HepG2 (cell line): ENCODE results near the gene LDLR. TPM values are rescaled to one million over a fixed set of nuclear protein-coding genes. Genes with fewer than 3 reads are reported as not detected.

Experiments
- DMAP1 ChIP-seq: IDR thresholded peaks from 2 replicates; pipeline ENCODE4 v1.6.1; 2016
- GTF2F1 ChIP-seq: fragments of 150-350 bp; IDR thresholded peaks from 2 replicates; pipeline ENCODE4 v1.6.1; 2014; ENCODE audit warnings: low read length
- MTA1 ChIP-seq: sonication (generic); formaldehyde crosslinking; IDR thresholded peaks from 2 replicates; pipeline ENCODE4 v1.4.0; 2020; ENCODE audit warnings: missing genetic modification reagents, mild to moderate bottlenecking, borderline replicate concordance
- NAIF1 ChIP-seq: sonication (generic); formaldehyde crosslinking; IDR thresholded peaks from 2 replicates; pipeline ENCODE4 v1.5.0; 2020; ENCODE audit warnings: mild to moderate bottlenecking, missing genetic modification reagents, borderline replicate concordance
- PAF1 ChIP-seq: IDR thresholded peaks from 2 replicates; pipeline ENCODE4 v1.6.1; 2016; ENCODE audit warnings: missing genetic modification reagents, missing compliant biosample characterization
- RBAK ChIP-seq: sonication (generic); formaldehyde crosslinking; IDR thresholded peaks from 2 replicates; pipeline ENCODE4 v1.5.1; 2020; ENCODE audit warnings: mild to moderate bottlenecking, missing genetic modification reagents
- ZNF562 ChIP-seq: sonication (generic); formaldehyde crosslinking; IDR thresholded peaks from 2 replicates; pipeline ENCODE4 v1.8.0; 2022; ENCODE audit warnings: missing genetic modification reagents, borderline replicate concordance
- ZNF83 ChIP-seq: sonication (generic); formaldehyde crosslinking; IDR thresholded peaks from 2 replicates; pipeline ENCODE4 v1.4.0; 2020; ENCODE audit warnings: missing genetic modification reagents, mild to moderate bottlenecking, borderline replicate concordance
- polyA plus RNA-seq, 8 experiments: library from polyadenylated mRNA; depleted of rRNA in 3 of 8; stranded (reverse) in 7 of 8; unstranded in 1 of 8; fragments of >200 nt; fragmentation: Illumina TruSeq in 4 of 8; extraction: Trizol in 4 of 8; gene quantifications; 2 replicates each; pipeline versions ENCODE4 v1.2.1 to v1.2.3, GENCODE V29; 2011 to 2016; ENCODE audit warnings: low read depth in 4 of 8, missing spikeins in 1 of 8, mixed read lengths in 1 of 8; ENCODE audit not compliant: insufficient read depth in 1 of 8
- total RNA-seq, 5 experiments: library from RNA; depleted of rRNA; stranded (reverse); fragments of >200 nt; fragmentation: Illumina TruSeq; extraction: Trizol; gene quantifications; 2 replicates each; pipeline ENCODE4 v1.2.3, GENCODE V29; 2016; ENCODE audit warnings: low read depth in 1 of 5
- TF ChIP-seq, protein P1 (sequence below): sonication (generic); formaldehyde crosslinking; IDR thresholded peaks from 2 replicates; pipeline ENCODE4 v1.4.0; 2020; ENCODE audit warnings: missing genetic modification reagents, low read depth, mild to moderate bottlenecking, borderline replicate concordance
- TF ChIP-seq, protein P2 (sequence below): sonication (generic); formaldehyde crosslinking; conservative IDR thresholded peaks from 2 replicates; pipeline ENCODE4 v1.8.1; 2023; ENCODE audit warnings: missing genetic modification reagents
- TF ChIP-seq, protein P3 (sequence below): sonication (generic); formaldehyde crosslinking; conservative IDR thresholded peaks from 2 replicates; pipeline ENCODE4 v1.5.0; 2020; ENCODE audit warnings: missing genetic modification reagents
- TF ChIP-seq, protein P4 (sequence below): sonication (generic); formaldehyde crosslinking; IDR thresholded peaks from 2 replicates; pipeline ENCODE4 v1.4.0; 2020; ENCODE audit warnings: mild to moderate bottlenecking, missing genetic modification reagents
- TF ChIP-seq, protein P5 (sequence below): sonication (generic); formaldehyde crosslinking; IDR thresholded peaks from 2 replicates; pipeline ENCODE4 v1.5.0; 2020; ENCODE audit warnings: missing genetic modification reagents

The LDLR gene
- total and polyA plus RNA-seq, 2 of the 13 experiments (the other 11 are each of a cell fraction or from before 2014, with no cell fraction given), result 51.6 to 92.5 TPM

DNA sequence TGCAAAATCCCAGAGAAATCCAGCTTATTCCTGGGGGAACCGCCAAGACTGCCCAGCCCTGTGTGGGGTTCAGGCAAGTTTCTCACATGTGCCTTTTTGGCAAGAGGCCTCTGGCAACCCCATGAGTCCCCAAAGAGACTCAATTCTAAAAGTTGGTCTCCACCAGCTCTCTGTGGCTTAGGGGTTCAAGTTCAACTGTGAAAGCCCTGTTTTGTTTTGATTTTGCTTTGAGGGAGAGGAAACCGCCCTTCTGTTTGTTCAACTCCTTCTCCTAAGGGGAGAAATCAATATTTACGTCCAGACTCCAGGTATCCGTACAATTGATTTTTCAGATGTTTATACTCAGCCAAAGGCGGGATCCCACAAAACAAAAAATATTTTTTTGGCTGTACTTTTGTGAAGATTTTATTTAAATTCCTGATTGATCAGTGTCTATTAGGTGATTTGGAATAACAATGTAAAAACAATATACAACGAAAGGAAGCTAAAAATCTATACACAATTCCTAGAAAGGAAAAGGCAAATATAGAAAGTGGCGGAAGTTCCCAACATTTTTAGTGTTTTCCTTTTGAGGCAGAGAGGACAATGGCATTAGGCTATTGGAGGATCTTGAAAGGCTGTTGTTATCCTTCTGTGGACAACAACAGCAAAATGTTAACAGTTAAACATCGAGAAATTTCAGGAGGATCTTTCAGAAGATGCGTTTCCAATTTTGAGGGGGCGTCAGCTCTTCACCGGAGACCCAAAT, 583 bp upstream of the LDLR start (continued):
- TF ChIP-seq, protein P1, sequence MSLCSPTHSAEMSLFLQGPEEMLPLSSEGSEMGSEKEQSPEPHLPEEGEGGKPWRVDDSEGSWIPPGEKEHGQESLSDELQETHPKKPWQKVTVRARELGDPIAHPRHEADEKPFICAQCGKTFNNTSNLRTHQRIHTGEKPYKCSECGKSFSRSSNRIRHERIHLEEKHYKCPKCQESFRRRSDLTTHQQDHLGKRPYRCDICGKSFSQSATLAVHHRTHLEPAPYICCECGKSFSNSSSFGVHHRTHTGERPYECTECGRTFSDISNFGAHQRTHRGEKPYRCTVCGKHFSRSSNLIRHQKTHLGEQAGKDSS (CRISPR knock-in tag), result no peak
- TF ChIP-seq, protein P2, sequence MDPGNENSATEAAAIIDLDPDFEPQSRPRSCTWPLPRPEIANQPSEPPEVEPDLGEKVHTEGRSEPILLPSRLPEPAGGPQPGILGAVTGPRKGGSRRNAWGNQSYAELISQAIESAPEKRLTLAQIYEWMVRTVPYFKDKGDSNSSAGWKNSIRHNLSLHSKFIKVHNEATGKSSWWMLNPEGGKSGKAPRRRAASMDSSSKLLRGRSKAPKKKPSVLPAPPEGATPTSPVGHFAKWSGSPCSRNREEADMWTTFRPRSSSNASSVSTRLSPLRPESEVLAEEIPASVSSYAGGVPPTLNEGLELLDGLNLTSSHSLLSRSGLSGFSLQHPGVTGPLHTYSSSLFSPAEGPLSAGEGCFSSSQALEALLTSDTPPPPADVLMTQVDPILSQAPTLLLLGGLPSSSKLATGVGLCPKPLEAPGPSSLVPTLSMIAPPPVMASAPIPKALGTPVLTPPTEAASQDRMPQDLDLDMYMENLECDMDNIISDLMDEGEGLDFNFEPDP, result no peak
- TF ChIP-seq ZNF83 (CRISPR knock-in tag) (no peak), DMAP1 (CRISPR knock-in tag) (0 out of 2 replicates have a peak, but pooled peaks have one; percentile 4), MTA1 (CRISPR knock-in tag) (no peak), ZNF562 (CRISPR knock-in tag) (no peak), RBAK (CRISPR knock-in tag) (no peak), NAIF1 (CRISPR knock-in tag) (no peak), GTF2F1 (no peak), PAF1 (CRISPR knock-in tag) (no peak)
- TF ChIP-seq, protein P3, sequence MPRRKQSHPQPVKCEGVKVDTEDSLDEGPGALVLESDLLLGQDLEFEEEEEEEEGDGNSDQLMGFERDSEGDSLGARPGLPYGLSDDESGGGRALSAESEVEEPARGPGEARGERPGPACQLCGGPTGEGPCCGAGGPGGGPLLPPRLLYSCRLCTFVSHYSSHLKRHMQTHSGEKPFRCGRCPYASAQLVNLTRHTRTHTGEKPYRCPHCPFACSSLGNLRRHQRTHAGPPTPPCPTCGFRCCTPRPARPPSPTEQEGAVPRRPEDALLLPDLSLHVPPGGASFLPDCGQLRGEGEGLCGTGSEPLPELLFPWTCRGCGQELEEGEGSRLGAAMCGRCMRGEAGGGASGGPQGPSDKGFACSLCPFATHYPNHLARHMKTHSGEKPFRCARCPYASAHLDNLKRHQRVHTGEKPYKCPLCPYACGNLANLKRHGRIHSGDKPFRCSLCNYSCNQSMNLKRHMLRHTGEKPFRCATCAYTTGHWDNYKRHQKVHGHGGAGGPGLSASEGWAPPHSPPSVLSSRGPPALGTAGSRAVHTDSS (CRISPR knock-in tag), result no peak
- TF ChIP-seq, protein P4, sequence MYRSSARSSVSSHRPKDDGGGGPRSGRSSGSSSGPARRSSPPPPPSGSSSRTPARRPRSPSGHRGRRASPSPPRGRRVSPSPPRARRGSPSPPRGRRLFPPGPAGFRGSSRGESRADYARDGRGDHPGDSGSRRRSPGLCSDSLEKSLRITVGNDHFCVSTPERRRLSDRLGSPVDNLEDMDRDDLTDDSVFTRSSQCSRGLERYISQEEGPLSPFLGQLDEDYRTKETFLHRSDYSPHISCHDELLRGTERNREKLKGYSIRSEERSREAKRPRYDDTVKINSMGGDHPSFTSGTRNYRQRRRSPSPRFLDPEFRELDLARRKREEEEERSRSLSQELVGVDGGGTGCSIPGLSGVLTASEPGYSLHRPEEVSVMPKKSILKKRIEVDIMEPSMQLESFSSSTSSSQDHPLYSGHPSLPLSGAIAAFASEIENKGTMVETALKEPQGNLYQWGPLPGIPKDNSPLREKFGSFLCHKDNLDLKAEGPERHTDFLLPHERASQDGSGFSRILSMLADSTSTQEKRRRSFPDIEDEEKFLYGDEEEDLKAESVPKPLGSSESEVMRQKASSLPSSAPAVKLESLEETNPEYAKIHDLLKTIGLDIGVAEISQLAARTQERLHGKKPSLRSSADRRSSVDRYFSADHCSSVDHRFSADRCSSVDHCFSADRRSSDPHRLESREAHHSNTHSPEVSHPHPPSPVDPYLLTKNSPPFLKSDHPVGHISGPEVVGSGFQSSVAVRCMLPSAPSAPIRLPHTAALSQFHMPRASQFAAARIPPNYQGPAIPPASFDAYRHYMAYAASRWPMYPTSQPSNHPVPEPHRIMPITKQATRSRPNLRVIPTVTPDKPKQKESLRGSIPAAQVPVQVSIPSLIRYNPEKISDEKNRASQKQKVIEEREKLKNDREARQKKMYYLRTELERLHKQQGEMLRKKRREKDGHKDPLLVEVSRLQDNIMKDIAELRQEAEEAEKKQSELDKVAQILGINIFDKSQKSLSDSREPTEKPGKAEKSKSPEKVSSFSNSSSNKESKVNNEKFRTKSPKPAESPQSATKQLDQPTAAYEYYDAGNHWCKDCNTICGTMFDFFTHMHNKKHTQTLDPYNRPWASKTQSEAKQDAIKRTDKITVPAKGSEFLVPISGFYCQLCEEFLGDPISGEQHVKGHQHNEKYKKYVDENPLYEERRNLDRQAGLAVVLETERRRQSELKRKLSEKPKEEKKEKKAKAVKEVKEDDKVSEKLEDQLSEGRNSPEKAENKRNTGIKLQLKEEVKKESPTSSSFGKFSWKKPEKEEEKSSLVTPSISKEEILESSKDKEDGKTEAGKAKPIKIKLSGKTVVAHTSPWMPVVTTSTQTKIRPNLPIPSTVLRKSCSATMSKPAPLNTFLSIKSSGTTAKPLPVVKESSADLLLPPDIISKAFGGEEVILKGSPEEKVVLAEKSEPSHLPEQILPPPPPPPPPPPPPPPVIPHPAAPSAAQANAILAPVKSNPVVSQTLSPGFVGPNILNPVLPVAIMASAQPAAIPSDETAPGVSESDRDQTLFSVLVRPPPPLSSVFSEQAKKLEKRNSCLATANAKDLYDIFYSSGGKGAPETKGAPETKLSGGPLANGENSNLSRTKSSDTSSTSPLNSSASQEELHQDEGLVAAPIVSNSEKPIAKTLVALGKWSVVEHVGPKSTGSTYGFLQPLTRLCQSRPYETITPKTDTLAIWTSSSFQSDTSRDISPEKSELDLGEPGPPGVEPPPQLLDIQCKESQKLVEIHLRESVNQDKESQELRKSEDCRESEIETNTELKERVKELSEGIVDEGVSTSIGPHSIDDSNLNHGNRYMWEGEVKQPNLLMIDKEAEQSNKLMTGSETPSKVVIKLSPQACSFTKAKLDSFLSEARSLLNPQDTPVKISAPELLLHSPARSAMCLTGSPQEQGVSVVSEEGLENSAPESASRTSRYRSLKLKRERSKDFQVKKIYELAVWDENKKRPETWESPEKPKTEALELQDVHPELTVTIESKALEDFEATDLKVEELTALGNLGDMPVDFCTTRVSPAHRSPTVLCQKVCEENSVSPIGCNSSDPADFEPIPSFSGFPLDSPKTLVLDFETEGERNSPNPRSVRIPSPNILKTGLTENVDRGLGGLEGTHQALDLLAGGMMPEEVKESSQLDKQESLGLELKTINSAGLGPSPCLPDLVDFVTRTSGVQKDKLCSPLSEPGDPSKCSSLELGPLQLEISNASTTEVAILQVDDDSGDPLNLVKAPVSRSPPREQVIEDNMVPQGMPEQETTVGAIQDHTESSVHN (CRISPR knock-in tag), result no peak
- TF ChIP-seq, protein P5, sequence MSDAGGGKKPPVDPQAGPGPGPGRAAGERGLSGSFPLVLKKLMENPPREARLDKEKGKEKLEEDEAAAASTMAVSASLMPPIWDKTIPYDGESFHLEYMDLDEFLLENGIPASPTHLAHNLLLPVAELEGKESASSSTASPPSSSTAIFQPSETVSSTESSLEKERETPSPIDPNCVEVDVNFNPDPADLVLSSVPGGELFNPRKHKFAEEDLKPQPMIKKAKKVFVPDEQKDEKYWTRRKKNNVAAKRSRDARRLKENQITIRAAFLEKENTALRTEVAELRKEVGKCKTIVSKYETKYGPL (CRISPR knock-in tag), result no peak
